K562 (cell line): ENCODE results near the gene GTF2A1L. TPM values are rescaled to one million over a fixed set of nuclear protein-coding genes. Genes with fewer than 3 reads are reported as not detected.

ENCODE experiments used
- ATAC-seq: fragments of 200-7000 bp; cut with Tn5 transposase; 3 replicates; pipeline ENCODE4 v1.9.1; 2020; ENCODE audit warnings: moderate library complexity
- BruUV-seq: library from RNA; stranded (reverse); fragments of 400-500 nt; replicated peaks from 2 replicates; lab custom pipeline; 2021; lab: Mats Ljungman, UMichigan
- CTCF ChIA-PET: fragments of 300-600 bp; formaldehyde crosslinking; extraction: SDS; loops from one replicate; lab custom pipeline; 2021; ENCODE audit warnings: low intra/inter-chr PET ratio; lab: Yijun Ruan, JAX
- POLR2A ChIA-PET: fragments of 300-600, 350-650 bp; sonication (Branson Sonifier 250); formaldehyde crosslinking; extraction: SDS; loops from one replicate; lab custom pipeline; 2021; ENCODE audit warnings: antibody characterized with exemption, inconsistent platforms; lab: Yijun Ruan, JAX
- DNase-seq, 4 experiments: peaks; one replicate each; pipeline versions ENCODE4 v3.0.0 to v3.0.0-alpha.2; 2011 to 2018; ENCODE audit warnings: low spot score in 3 of 4, mixed read lengths in 3 of 4; ENCODE audit errors: extremely low read depth in 1 of 4
- FAIRE-seq: peaks from 2 replicates; lab custom pipeline; 2011; peaks lifted over from hg19 to GRCh38; lab: Jason Lieb, UNC
- H2AFZ ChIP-seq: 2 replicates; pipeline ENCODE4 v1.6.0; 2011; ENCODE audit warnings: low read depth, low read length, control low read depth, inconsistent platforms
- H3K27ac ChIP-seq: fragments of 200-600 bp; 3 replicates; pipeline ENCODE4 v1.8.0; 2011; ENCODE audit warnings: low read depth, mild to moderate bottlenecking, control low read depth, inconsistent platforms, low read length, moderate library complexity, mixed read lengths; ENCODE audit errors: extremely low read depth
- H3K27me3 ChIP-seq, 2 experiments: fragments of 300-600 bp in 1 of 2; 2 replicates in 1 of 2; 3 replicates in 1 of 2; pipeline versions ENCODE4 v1.6.0 to v1.8.0; 2011; ENCODE audit warnings: inconsistent platforms in 2 of 2, low read length in 2 of 2, mild to moderate bottlenecking in 1 of 2, mixed read lengths in 1 of 2, moderate library complexity in 1 of 2; ENCODE audit not compliant: control insufficient read depth in 2 of 2, insufficient read depth in 2 of 2
- H3K36me3 ChIP-seq: fragments of 300-600 bp; 3 replicates; pipeline ENCODE4 v1.8.0; 2011; ENCODE audit warnings: mild to moderate bottlenecking, low read length, inconsistent platforms; ENCODE audit not compliant: control insufficient read depth, insufficient read depth
- H3K4me1 ChIP-seq, 2 experiments: fragments of 200-600 bp in 1 of 2; replicated peaks in 1 of 2; 2 replicates in 1 of 2; 3 replicates in 1 of 2; pipeline versions ENCODE4 v1.5.1 to v1.8.0; 2011; ENCODE audit warnings: inconsistent platforms in 2 of 2, low read length in 2 of 2, mild to moderate bottlenecking in 1 of 2, mixed read lengths in 1 of 2, moderate library complexity in 1 of 2; ENCODE audit not compliant: control insufficient read depth in 2 of 2, insufficient read depth in 2 of 2
- H3K4me2 ChIP-seq: 2 replicates; pipeline ENCODE4 v1.6.1; 2011; ENCODE audit warnings: low read length, control low read depth, inconsistent platforms, mixed read lengths; ENCODE audit not compliant: insufficient read depth
- H3K4me3 ChIP-seq: fragments of 200-600 bp; sonication (generic), shearing (Covaris generic); 2 replicates; pipeline ENCODE4 v1.5.1; 2016; ENCODE audit warnings: control low read depth, inconsistent platforms
- H3K79me2 ChIP-seq: fragments of 200-600 bp; 3 replicates; pipeline ENCODE4 v1.8.0; 2011; ENCODE audit warnings: low read length, inconsistent platforms; ENCODE audit not compliant: control insufficient read depth, insufficient read depth
- H3K9ac ChIP-seq, 2 experiments: 2 replicates each; pipeline versions ENCODE4 v1.6.0 to v1.6.1; 2011; ENCODE audit warnings: low read depth in 2 of 2, low read length in 2 of 2, control low read depth in 1 of 2, inconsistent platforms in 1 of 2, mild to moderate bottlenecking in 1 of 2, mixed read lengths in 1 of 2; ENCODE audit not compliant: insufficient read depth in 1 of 2
- H3K9me1 ChIP-seq: one replicate; pipeline ENCODE4 v1.6.0; 2011; ENCODE audit warnings: inconsistent platforms, mild to moderate bottlenecking, low read length, moderate library complexity; ENCODE audit not compliant: control insufficient read depth, insufficient read depth
- H3K9me3 ChIP-seq: replicated peaks from 2 replicates; pipeline ENCODE4 v1.5.1; 2011; ENCODE audit warnings: low read depth, low read length, inconsistent platforms; ENCODE audit not compliant: control insufficient read depth, insufficient read depth
- H4K20me1 ChIP-seq: replicated peaks from 2 replicates; pipeline ENCODE4 v1.6.1; 2011; ENCODE audit warnings: low read length, inconsistent platforms, mixed read lengths; ENCODE audit not compliant: control insufficient read depth, insufficient read depth
- GATA2 ChIP-seq: sonication (generic); formaldehyde crosslinking; IDR thresholded peaks from 2 replicates; pipeline ENCODE4 v1.4.0; 2020; ENCODE audit warnings: mild to moderate bottlenecking, missing genetic modification reagents
- KDM5B ChIP-seq: fragments of 200-600 bp; sonication (generic); IDR thresholded peaks from 2 replicates; pipeline ENCODE4 v1.6.1; 2012; ENCODE audit warnings: low read depth, mild to moderate bottlenecking, moderate library complexity, low read length, control low read depth, inconsistent platforms; ENCODE audit not compliant: insufficient replicate concordance
- REST ChIP-seq, 2 experiments: fragments of 450-650 bp; formaldehyde crosslinking in 1 of 2; IDR thresholded peaks; 2 replicates each; pipeline versions ENCODE4 v1.4.0 to v1.6.1; 2014 to 2020; ENCODE audit warnings: mild to moderate bottlenecking in 2 of 2, borderline replicate concordance in 1 of 2, low read depth in 1 of 2
- ZNF124 ChIP-seq: sonication (generic); formaldehyde crosslinking; IDR thresholded peaks from 2 replicates; pipeline ENCODE4 v1.8.1; 2022; ENCODE audit warnings: missing genetic modification reagents
- ZNF133 ChIP-seq: fragments of 250-450 bp; sonication (Bioruptor Pico); IDR thresholded peaks from 2 replicates; pipeline ENCODE4 v1.4.0; 2020; ENCODE audit warnings: mild to moderate bottlenecking
- WGBS: fragments of 100-300 bp; shearing (Covaris generic); methylation state at CpG from one replicate; pipeline ENCODE4 v1.1.6; 2016; ENCODE audit warnings: low coverage, mixed read lengths; ENCODE audit not compliant: insufficient coverage; ENCODE audit errors: missing lambda C conversion rate; 5-methylcytosine and 5-hydroxymethylcytosine counted together
- in situ Hi-C: fragments of 300-500 bp; cut with MboI; formaldehyde crosslinking; loops from 4 replicates; pipeline ENCODE4 v1.15.0; 2018; ENCODE audit warnings: inconsistent platforms, mixed read lengths
- intact Hi-C: fragments of 100-400 bp; cut with micrococcal nuclease; formaldehyde crosslinking; loops from 2 replicates; pipeline ENCODE4 v1.14.2; 2022
- polyA plus RNA-seq, 8 experiments: library from polyadenylated mRNA; depleted of rRNA in 4 of 8; stranded (reverse) in 5 of 8; unstranded in 3 of 8; fragments of >200 nt; fragmentation: Nextera tagmentation in 2 of 8; fragmentation: Illumina TruSeq in 1 of 8; extraction: Ambion mirVana in 2 of 8; extraction: Trizol in 1 of 8; gene quantifications; 2 replicates each; pipeline versions ENCODE4 v1.2.1 to v1.2.3, GENCODE V29; 2011 to 2014; ENCODE audit warnings: inconsistent platforms in 1 of 8, missing spikeins in 1 of 8
- total RNA-seq, 7 experiments: library from RNA; depleted of rRNA in 6 of 7; stranded (reverse); fragments of >200 nt in 6 of 7; fragmentation: Illumina TruSeq in 2 of 7; extraction: Trizol in 2 of 7; gene quantifications; 2 replicates each; pipeline versions ENCODE4 v1.2.1 to v1.2.3, GENCODE V29; 2011 to 2021; ENCODE audit warnings: low replicate concordance in 1 of 7
- TF ChIP-seq, protein P1 (sequence below): fragments of 450-650 bp; formaldehyde crosslinking; IDR thresholded peaks from 2 replicates; pipeline ENCODE4 v1.4.0; 2020; ENCODE audit warnings: mild to moderate bottlenecking, mixed read lengths
- TF ChIP-seq, protein P2 (sequence below): fragments of 250-450 bp; sonication (Bioruptor Pico); IDR thresholded peaks from 2 replicates; pipeline ENCODE4 v1.8.0; 2022; ENCODE audit warnings: inconsistent platforms, mild to moderate bottlenecking, moderate library complexity, borderline replicate concordance

GTF2A1L gene
- total and polyA plus RNA-seq, 9 of the 15 experiments (the other 6 are each of a cell fraction or from before 2014, with no cell fraction given): 0.05 to 0.35 (median 0.12) TPM; not detected in 5

DNA sequence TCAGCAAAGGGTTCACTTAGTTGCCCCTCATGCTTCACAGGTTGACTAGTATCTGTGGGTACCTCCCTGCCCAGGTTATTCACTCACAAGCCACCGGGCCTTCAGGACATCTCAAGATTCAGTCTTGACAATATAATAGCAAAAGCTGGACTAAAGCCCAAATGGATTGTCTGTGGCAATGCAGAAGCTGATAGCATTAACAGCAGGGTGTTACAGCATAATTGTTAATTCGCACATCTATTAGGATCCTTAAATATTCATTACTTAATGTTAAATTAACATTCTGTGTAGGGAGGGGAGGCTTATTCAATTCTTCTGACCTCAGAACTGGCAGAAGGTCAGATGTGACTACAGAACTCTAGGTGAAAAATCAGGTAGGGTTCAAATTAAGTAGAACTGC lies 20.2 kb upstream of the GTF2A1L start (continued):
- TF ChIP-seq ZNF133 (CRISPR knock-in tag) (no peak), ZNF124 (CRISPR knock-in tag) (no peak), GATA2 (CRISPR knock-in tag) (no peak)
- TF ChIP-seq, protein P1, sequence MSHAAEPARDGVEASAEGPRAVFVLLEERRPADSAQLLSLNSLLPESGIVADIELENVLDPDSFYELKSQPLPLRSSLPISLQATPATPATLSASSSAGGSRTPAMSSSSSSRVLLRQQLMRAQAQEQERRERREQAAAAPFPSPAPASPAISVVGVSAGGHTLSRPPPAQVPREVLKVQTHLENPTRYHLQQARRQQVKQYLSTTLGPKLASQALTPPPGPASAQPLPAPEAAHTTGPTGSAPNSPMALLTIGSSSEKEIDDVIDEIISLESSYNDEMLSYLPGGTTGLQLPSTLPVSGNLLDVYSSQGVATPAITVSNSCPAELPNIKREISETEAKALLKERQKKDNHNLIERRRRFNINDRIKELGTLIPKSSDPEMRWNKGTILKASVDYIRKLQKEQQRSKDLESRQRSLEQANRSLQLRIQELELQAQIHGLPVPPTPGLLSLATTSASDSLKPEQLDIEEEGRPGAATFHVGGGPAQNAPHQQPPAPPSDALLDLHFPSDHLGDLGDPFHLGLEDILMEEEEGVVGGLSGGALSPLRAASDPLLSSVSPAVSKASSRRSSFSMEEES: no peak
- TF ChIP-seq, all 486 proteins: peak for 0

DNA sequence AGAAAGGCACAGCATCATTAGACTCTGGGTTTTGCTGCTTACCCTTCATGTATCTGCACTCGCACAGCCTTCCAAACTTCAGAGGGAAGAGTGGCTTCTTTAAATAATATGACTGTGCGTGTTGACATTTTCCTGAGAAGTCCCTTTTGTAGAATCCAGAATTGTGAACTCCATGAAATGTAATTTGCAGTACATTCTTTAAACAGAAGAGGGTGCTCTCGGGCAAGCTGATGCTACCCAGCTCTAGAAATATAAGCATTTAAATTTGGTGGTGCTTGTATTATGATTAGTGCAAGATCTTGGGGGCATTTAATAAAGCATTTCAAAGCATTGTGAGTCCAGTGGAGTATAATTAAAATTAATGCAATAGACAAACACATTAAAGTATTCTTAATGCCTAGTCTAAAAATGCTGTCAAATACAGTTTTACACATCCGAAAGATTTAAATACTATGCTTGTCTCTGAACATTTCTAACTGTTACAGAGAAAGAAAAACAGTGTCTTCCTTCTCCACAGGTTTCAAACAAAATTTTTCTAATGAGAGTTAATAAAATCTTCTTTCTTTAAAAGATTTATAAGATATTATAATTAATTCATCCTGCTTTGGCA lies 17.3 kb upstream of the GTF2A1L start:
- WGBS: 26% methylated on average over 4 of the region's 4 CpGs
- Histone ChIP-seq H4K20me1 (no peaks in the 10 kb centered on the region), H3K9ac (no peak overlapping the region), H3K4me3 (no peak overlapping the region), H3K27ac (no peak overlapping the region), H3K36me3 (no peaks in the 10 kb centered on the region; the same call in 1 of the 3 replicates), H3K4me2 (no peak overlapping the region), H3K27me3 (no peaks in the 10 kb centered on the region), H3K9me3 (peaks cover 4% of the 10 kb centered on the region), H2AFZ (peak overlapping the region; percentile 60; the same call in 1 of the 2 replicates), H3K9me1 (no peaks in the 10 kb centered on the region), H3K79me2 (no peaks in the 10 kb centered on the region), H3K4me1 (peaks cover 3 to 4% of the 10 kb centered on the region in 2 experiments; a peak in 3 of 5 replicates)
- ATAC-seq (peak; percentile 69), FAIRE-seq (peak; percentile 58), DNase-seq (peak; percentile 20 to 63 (median 28))
- CTCF ChIA-PET: interaction anchor here (0.6 to 1.3 kb wide), 5 partner anchors 126 to 1802 kb away, joined by 3 to 4 read pairs (median 4); no protein-coding TSS in a partner anchor
- POLR2A ChIA-PET: interaction anchor here (1.0 kb wide), 1 partner anchor 132 kb away, joined by 3 read pairs; no protein-coding TSS in a partner anchor
- in situ Hi-C loops: loop anchor here (25.0 kb wide), 1 partner anchor 1887 kb away; no protein-coding TSS in a partner anchor
- BruUV-seq: no TSS peak
- intact Hi-C loops: loop anchor here (1.0 to 10.0 kb wide), 5 partner anchors 22 to 1892 kb away; no protein-coding TSS in a partner anchor
- TF ChIP-seq KDM5B: no peak
- TF ChIP-seq, protein P2, sequence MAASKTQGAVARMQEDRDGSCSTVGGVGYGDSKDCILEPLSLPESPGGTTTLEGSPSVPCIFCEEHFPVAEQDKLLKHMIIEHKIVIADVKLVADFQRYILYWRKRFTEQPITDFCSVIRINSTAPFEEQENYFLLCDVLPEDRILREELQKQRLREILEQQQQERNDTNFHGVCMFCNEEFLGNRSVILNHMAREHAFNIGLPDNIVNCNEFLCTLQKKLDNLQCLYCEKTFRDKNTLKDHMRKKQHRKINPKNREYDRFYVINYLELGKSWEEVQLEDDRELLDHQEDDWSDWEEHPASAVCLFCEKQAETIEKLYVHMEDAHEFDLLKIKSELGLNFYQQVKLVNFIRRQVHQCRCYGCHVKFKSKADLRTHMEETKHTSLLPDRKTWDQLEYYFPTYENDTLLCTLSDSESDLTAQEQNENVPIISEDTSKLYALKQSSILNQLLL (CRISPR knock-in tag): no peak
- peak; percentile 64; the same call in 1 of the 2 replicates for TF ChIP-seq REST (IDR thresholded peaks at IDR 0.05; ENCODE audit: borderline replicate concordance)
- no peak for TF ChIP-seq REST (CRISPR knock-in tag; IDR thresholded peaks at IDR 0.05; ENCODE audit: low read depth)
